DND-41 (cell line): ENCODE results near the gene FGF1.

Experiments
- CTCF ChIP-seq: IDR thresholded peaks from 2 replicates; pipeline ENCODE4 v1.5.1; 2012; ENCODE audit warnings: borderline replicate concordance, low read length, moderate library complexity, mild to moderate bottlenecking; ENCODE audit not compliant: poor library complexity, severe bottlenecking; ENCODE audit errors: extremely low read depth
- EZH2 ChIP-seq: IDR thresholded peaks from 3 replicates; pipeline ENCODE4 v1.6.1; 2012; ENCODE audit warnings: borderline replicate concordance, low read depth, mild to moderate bottlenecking, moderate library complexity, low read length, inconsistent platforms; ENCODE audit not compliant: severe bottlenecking

- TF ChIP-seq CTCF = no peak
- TF ChIP-seq EZH2 = no peak
Measured at GRCh38 chr5:142586552-142586951, 99.3 kb downstream of the FGF1 start.
